ENCODE data around the gene MEF2A. TPM values are rescaled to one million over a fixed set of nuclear protein-coding genes. Genes with fewer than 3 reads are reported as not detected.

The MEF2A gene
- total RNA-seq, 1 experiment from 2014 or later = 30.7 TPM

GRCh38 chr15:99635794-99636193 is 70.0 kb downstream of the MEF2A start (continued):
- TF ChIP-seq, protein P1, sequence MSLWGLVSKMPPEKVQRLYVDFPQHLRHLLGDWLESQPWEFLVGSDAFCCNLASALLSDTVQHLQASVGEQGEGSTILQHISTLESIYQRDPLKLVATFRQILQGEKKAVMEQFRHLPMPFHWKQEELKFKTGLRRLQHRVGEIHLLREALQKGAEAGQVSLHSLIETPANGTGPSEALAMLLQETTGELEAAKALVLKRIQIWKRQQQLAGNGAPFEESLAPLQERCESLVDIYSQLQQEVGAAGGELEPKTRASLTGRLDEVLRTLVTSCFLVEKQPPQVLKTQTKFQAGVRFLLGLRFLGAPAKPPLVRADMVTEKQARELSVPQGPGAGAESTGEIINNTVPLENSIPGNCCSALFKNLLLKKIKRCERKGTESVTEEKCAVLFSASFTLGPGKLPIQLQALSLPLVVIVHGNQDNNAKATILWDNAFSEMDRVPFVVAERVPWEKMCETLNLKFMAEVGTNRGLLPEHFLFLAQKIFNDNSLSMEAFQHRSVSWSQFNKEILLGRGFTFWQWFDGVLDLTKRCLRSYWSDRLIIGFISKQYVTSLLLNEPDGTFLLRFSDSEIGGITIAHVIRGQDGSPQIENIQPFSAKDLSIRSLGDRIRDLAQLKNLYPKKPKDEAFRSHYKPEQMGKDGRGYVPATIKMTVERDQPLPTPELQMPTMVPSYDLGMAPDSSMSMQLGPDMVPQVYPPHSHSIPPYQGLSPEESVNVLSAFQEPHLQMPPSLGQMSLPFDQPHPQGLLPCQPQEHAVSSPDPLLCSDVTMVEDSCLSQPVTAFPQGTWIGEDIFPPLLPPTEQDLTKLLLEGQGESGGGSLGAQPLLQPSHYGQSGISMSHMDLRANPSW (CRISPR knock-in tag; conservative IDR thresholded peaks at IDR 0.05; ENCODE audit: low read depth) = no peak

DNA sequence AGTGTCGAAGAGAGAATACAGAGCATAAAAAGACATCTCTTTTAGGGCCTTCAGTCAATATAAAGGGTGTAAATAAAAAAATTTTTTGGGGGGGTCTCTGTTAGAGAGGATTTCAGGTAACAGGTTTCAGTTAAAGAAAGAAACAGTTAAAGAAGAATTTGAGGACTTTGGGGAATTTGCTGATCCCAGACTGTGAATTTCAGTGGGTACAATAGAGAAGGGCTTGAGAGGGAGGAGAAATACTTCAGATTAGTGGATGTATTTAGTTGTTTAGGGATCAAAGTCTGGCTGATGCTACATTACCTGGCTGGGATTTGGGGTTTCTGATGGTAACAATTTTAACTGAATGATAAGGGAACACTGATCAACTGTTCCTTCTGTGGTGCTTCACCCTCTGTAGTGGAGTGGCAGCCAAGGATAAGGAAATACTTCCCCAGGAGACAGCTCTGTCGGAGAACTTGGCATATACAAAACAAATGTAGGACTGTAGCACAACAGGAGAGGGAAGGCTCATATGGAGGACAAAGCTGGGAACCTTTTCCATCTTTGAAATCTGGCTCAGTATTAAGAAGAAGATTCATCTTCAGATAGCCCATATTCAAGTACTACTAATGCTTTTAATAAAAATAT is 79.2 kb downstream of the MEF2A start:
- peaks cover 49% of the 10 kb centered on the region for H3K36me3 Mint-ChIP-seq
- peak; percentile 75 for ATAC-seq

DNA sequence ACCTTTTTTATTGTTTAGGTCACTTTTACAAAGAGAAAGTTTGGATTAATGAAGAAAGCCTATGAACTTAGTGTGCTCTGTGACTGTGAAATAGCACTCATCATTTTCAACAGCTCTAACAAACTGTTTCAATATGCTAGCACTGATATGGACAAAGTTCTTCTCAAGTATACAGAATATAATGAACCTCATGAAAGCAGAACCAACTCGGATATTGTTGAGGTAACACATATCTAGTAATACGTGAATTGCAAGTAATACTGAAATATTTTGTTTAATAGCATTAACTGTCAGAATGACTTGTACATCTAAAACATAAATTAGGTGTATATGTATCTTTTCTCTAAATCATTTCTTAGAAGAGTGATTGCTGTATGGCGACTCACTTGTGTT is 79.8 kb downstream of the MEF2A start:
- no peak for ATAC-seq
- DNase-seq (ENCODE audit: low spot score) = no peak
- Mint-ChIP-seq H3K4me1 (peaks cover 7% of the 10 kb centered on the region), H3K27me3 (ENCODE audit: low read depth) (no peaks in the 10 kb centered on the region), H3K27ac (no peak overlapping the region), H3K4me3 (no peak overlapping the region), H3K9me3 (peaks cover 24% of the 10 kb centered on the region), H3K36me3 (peaks cover 54% of the 10 kb centered on the region)
- ChIA-PET CTCF (no interaction called here), POLR2A (no interaction called here)
- no peak for TF ChIP-seq HMGA2 (CRISPR knock-in tag; IDR thresholded peaks at IDR 0.05)
- no peak for TF ChIP-seq CDX4 (CRISPR knock-in tag; IDR thresholded peaks at IDR 0.05; ENCODE audit: borderline replicate concordance)
- no peak for TF ChIP-seq ZNF512 (CRISPR knock-in tag; IDR thresholded peaks at IDR 0.05; ENCODE audit: borderline replicate concordance)
- no peak for TF ChIP-seq MYBL2 (CRISPR knock-in tag; IDR thresholded peaks at IDR 0.05)
- no peak for TF ChIP-seq TEAD1 (CRISPR knock-in tag; IDR thresholded peaks at IDR 0.05)
- no peak for TF ChIP-seq ATF1 (CRISPR knock-in tag; IDR thresholded peaks at IDR 0.05)

More for the DNA sequence above, 79.2 kb downstream of the MEF2A start:
- TF ChIP-seq ZNF263 (CRISPR knock-in tag; IDR thresholded peaks at IDR 0.05; ENCODE audit: low read depth) (no peak), OVOL2 (CRISPR knock-in tag; IDR thresholded peaks at IDR 0.05; ENCODE audit: borderline replicate concordance) (no peak), ELF4 (CRISPR knock-in tag; IDR thresholded peaks at IDR 0.05; ENCODE audit: low read depth) (no peak), TP53 (CRISPR knock-in tag; IDR thresholded peaks at IDR 0.05) (no peak)
- TF ChIP-seq, protein P2, sequence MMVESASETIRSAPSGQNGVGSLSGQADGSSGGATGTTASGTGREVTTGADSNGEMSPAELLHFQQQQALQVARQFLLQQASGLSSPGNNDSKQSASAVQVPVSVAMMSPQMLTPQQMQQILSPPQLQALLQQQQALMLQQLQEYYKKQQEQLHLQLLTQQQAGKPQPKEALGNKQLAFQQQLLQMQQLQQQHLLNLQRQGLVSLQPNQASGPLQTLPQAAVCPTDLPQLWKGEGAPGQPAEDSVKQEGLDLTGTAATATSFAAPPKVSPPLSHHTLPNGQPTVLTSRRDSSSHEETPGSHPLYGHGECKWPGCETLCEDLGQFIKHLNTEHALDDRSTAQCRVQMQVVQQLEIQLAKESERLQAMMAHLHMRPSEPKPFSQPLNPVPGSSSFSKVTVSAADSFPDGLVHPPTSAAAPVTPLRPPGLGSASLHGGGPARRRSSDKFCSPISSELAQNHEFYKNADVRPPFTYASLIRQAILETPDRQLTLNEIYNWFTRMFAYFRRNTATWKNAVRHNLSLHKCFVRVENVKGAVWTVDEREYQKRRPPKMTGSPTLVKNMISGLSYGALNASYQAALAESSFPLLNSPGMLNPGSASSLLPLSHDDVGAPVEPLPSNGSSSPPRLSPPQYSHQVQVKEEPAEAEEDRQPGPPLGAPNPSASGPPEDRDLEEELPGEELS (CRISPR knock-in tag; IDR thresholded peaks at IDR 0.05) = no peak
- Mint-ChIP-seq H3K9me3 (peaks cover 24% of the 10 kb centered on the region), H3K4me3 (no peak overlapping the region), H3K4me1 (peaks cover 7% of the 10 kb centered on the region), H3K27ac (peak overlapping the region; percentile 73), H3K27me3 (ENCODE audit: low read depth) (no peaks in the 10 kb centered on the region)
- POLR2A ChIA-PET = no interaction called here
- CTCF ChIA-PET = interaction anchor here (1.1 kb wide), 1 partner anchor 60 kb away, joined by 3 read pairs; no protein-coding TSS in a partner anchor
- DNase-seq (ENCODE audit: low spot score) = no peak

- ChIA-PET POLR2A (no interaction called here), CTCF (no interaction called here)
- peaks cover 53% of the 10 kb centered on the region for H3K36me3 Mint-ChIP-seq
- H3K4me3 Mint-ChIP-seq = no peak overlapping the region
- ATAC-seq = no peak
- no peaks in the 10 kb centered on the region for H3K27me3 Mint-ChIP-seq (ENCODE audit: low read depth)
- DNase-seq (ENCODE audit: low spot score) = no peak
- peaks cover 7% of the 10 kb centered on the region for H3K4me1 Mint-ChIP-seq
- no peak overlapping the region for H3K27ac Mint-ChIP-seq
- H3K9me3 Mint-ChIP-seq = peaks cover 24% of the 10 kb centered on the region
- TF ChIP-seq IRF2 (CRISPR knock-in tag; IDR thresholded peaks at IDR 0.05; ENCODE audit: borderline replicate concordance, low read depth) = no peak
- no peak for TF ChIP-seq SMAD4 (CRISPR knock-in tag; IDR thresholded peaks at IDR 0.05)
- no peak for TF ChIP-seq OVOL2 (CRISPR knock-in tag; IDR thresholded peaks at IDR 0.05; ENCODE audit: borderline replicate concordance)
- no peak for TF ChIP-seq TEAD4 (CRISPR knock-in tag; IDR thresholded peaks at IDR 0.05)
- TF ChIP-seq CBFB (CRISPR knock-in tag; IDR thresholded peaks at IDR 0.05; ENCODE audit: low read depth) = no peak
- no peak for TF ChIP-seq CTCF (IDR thresholded peaks at IDR 0.05)
- TF ChIP-seq, protein P3, sequence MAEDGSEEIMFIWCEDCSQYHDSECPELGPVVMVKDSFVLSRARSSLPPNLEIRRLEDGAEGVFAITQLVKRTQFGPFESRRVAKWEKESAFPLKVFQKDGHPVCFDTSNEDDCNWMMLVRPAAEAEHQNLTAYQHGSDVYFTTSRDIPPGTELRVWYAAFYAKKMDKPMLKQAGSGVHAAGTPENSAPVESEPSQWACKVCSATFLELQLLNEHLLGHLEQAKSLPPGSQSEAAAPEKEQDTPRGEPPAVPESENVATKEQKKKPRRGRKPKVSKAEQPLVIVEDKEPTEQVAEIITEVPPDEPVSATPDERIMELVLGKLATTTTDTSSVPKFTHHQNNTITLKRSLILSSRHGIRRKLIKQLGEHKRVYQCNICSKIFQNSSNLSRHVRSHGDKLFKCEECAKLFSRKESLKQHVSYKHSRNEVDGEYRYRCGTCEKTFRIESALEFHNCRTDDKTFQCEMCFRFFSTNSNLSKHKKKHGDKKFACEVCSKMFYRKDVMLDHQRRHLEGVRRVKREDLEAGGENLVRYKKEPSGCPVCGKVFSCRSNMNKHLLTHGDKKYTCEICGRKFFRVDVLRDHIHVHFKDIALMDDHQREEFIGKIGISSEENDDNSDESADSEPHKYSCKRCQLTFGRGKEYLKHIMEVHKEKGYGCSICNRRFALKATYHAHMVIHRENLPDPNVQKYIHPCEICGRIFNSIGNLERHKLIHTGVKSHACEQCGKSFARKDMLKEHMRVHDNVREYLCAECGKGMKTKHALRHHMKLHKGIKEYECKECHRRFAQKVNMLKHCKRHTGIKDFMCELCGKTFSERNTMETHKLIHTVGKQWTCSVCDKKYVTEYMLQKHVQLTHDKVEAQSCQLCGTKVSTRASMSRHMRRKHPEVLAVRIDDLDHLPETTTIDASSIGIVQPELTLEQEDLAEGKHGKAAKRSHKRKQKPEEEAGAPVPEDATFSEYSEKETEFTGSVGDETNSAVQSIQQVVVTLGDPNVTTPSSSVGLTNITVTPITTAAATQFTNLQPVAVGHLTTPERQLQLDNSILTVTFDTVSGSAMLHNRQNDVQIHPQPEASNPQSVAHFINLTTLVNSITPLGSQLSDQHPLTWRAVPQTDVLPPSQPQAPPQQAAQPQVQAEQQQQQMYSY (CRISPR knock-in tag; IDR thresholded peaks at IDR 0.05) = no peak
Observed at GRCh38 chr15:99645951-99646350, 80.2 kb downstream of the MEF2A start.
